ENCODE results near the gene ID4. TPM values are rescaled to one million over a fixed set of nuclear protein-coding genes. Genes with fewer than 3 reads are reported as not detected.
A peak's percentile ranks its signal among the peaks of the same experiment; 100 is the strongest.

The ID4 gene
- total and polyA plus RNA-seq, 2 of the 4 experiments (the other 2 are of a cell fraction) = 3.0 to 3.6 TPM

- no peaks in the 10 kb centered on the region for H4K20me1 ChIP-seq (ENCODE audit: insufficient read depth, low read length)
- TF ChIP-seq USF2 (IDR thresholded peaks at IDR 0.05; ENCODE audit: low read depth, low read length) = peak; percentile 31; the same call in 1 of the 2 replicates
- TF ChIP-seq MAFK (IDR thresholded peaks at IDR 0.05; ENCODE audit: low read depth, low read length) = no peak
- TF ChIP-seq RCOR1 (IDR thresholded peaks at IDR 0.05; ENCODE audit: insufficient replicate concordance, low read length) = peak; percentile 33
- TF ChIP-seq, protein P1, sequence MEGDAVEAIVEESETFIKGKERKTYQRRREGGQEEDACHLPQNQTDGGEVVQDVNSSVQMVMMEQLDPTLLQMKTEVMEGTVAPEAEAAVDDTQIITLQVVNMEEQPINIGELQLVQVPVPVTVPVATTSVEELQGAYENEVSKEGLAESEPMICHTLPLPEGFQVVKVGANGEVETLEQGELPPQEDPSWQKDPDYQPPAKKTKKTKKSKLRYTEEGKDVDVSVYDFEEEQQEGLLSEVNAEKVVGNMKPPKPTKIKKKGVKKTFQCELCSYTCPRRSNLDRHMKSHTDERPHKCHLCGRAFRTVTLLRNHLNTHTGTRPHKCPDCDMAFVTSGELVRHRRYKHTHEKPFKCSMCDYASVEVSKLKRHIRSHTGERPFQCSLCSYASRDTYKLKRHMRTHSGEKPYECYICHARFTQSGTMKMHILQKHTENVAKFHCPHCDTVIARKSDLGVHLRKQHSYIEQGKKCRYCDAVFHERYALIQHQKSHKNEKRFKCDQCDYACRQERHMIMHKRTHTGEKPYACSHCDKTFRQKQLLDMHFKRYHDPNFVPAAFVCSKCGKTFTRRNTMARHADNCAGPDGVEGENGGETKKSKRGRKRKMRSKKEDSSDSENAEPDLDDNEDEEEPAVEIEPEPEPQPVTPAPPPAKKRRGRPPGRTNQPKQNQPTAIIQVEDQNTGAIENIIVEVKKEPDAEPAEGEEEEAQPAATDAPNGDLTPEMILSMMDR (conservative IDR thresholded peaks at IDR 0.05; ENCODE audit: low read depth, low read length) = 0 out of 2 replicates have a peak, but pooled peaks have one; percentile 3
- no peak for TF ChIP-seq RFX5 (IDR thresholded peaks at IDR 0.05; ENCODE audit: low read depth, low read length)
- TF ChIP-seq, protein P2, sequence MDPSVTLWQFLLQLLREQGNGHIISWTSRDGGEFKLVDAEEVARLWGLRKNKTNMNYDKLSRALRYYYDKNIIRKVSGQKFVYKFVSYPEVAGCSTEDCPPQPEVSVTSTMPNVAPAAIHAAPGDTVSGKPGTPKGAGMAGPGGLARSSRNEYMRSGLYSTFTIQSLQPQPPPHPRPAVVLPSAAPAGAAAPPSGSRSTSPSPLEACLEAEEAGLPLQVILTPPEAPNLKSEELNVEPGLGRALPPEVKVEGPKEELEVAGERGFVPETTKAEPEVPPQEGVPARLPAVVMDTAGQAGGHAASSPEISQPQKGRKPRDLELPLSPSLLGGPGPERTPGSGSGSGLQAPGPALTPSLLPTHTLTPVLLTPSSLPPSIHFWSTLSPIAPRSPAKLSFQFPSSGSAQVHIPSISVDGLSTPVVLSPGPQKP (IDR thresholded peaks at IDR 0.05; ENCODE audit: borderline replicate concordance, low read depth, low read length) = no peak
- TF ChIP-seq NFE2L2 (IDR thresholded peaks at IDR 0.05; ENCODE audit: low read depth, low read length) = peak; percentile 47
- no peak for TF ChIP-seq CHD1 (IDR thresholded peaks at IDR 0.05; ENCODE audit: low read depth, low read length)
- peak; percentile 96 for TF ChIP-seq POLR2A (IDR thresholded peaks at IDR 0.05; ENCODE audit: low read depth, low read length)
- peak; percentile 19 for TF ChIP-seq RAD21 (IDR thresholded peaks at IDR 0.05; ENCODE audit: low read length)
- peak; percentile 92 for TF ChIP-seq FOS (IDR thresholded peaks at IDR 0.05; ENCODE audit: low read depth, low read length)
- peak; percentile 86 for TF ChIP-seq MAZ (IDR thresholded peaks at IDR 0.05; ENCODE audit: borderline replicate concordance, low read depth, low read length)
- TF ChIP-seq BHLHE40 (IDR thresholded peaks at IDR 0.05; ENCODE audit: low read depth, low read length) = peak; percentile 21
Observed at GRCh38 chr6:19804205-19805128, 32.7 kb upstream of the ID4 start.

More at GRCh38 chr6:19804205-19805128, 32.7 kb upstream of the ID4 start:
- H2BK20ac ChIP-seq (ENCODE audit: low read depth, low read length) = peak overlapping the region; percentile 88
- peak overlapping the region; percentile 89 for H3K4me2 ChIP-seq (ENCODE audit: low read depth, low read length)
- peak overlapping the region; percentile 93 for H3K27ac ChIP-seq (ENCODE audit: insufficient read depth, low read length)
- peak overlapping the region; percentile 59 for H3K9ac ChIP-seq (ENCODE audit: low read depth, low read length)
- peak overlapping the region; percentile 79 for H3K14ac ChIP-seq (replicated peaks; ENCODE audit: low read depth, low read length)
- peak overlapping the region; percentile 63 for H3K4me3 ChIP-seq (ENCODE audit: insufficient read depth, low read depth, low read length)
- dilution Hi-C loops (cut with HindIII; ENCODE audit: low sequenced_read_pairs, unreplicated experiment) (no loop called here), in situ Hi-C loops (cut with MboI; ENCODE audit: low sequenced_read_pairs) (no loop called here), intact Hi-C loops (cut with micrococcal nuclease) (loop anchor here (1.0 to 5.0 kb wide), 2 partner anchors 33 to 82 kb away; partner anchors contain the start of gene ID4)
- peak overlapping the region; percentile 97 for H4K91ac ChIP-seq (ENCODE audit: insufficient read depth, low read depth, low read length)
- peak overlapping the region; percentile 96 for H3K56ac ChIP-seq (ENCODE audit: extremely low read depth, insufficient read depth, low read length)
- no peaks in the 10 kb centered on the region for H3K9me1 ChIP-seq (ENCODE audit: insufficient read depth, low read length)
- peak overlapping the region; percentile 74 for H2AK9ac ChIP-seq (replicated peaks; ENCODE audit: low read depth, low read length, poor library complexity)
- H4K8ac ChIP-seq (ENCODE audit: low read depth in 2 of 2, low read length in 2 of 2) = peak overlapping the region; percentile 91
- H4K5ac ChIP-seq (ENCODE audit: low read depth, low read length) = no peak overlapping the region
- ATAC-seq (ENCODE audit: low read depth) = peak; percentile 98
- no peaks in the 10 kb centered on the region for H3K27me3 ChIP-seq (ENCODE audit: control insufficient read depth, insufficient read depth, low read length)
- no TSS peak for BruUV-seq (replicated peaks)
- H3K79me1 ChIP-seq (ENCODE audit: low read depth in 1 of 2, low read length in 2 of 2) = peaks cover 2 to 5% of the 10 kb centered on the region in 2 experiments; a peak in 2 of 4 replicates
- peak overlapping the region; percentile 61 for H3K23ac ChIP-seq (ENCODE audit: low read depth, low read length)
- peak overlapping the region; percentile 89 for H3K4ac ChIP-seq (ENCODE audit: low read depth, low read length)
- H3K18ac ChIP-seq (ENCODE audit: low read depth, low read length) = peak overlapping the region; percentile 87
- peak; percentile 96 for DNase-seq
- peak overlapping the region; percentile 93 for H2BK120ac ChIP-seq (ENCODE audit: low read depth, low read length)
- no peaks in the 10 kb centered on the region for H3K9me3 ChIP-seq (ENCODE audit: control insufficient read depth, insufficient read depth, low read length)
- no peaks in the 10 kb centered on the region for H3K36me3 ChIP-seq (ENCODE audit: control insufficient read depth, insufficient read depth, low read length)
- peak overlapping the region; percentile 98 for H2AFZ ChIP-seq (replicated peaks; ENCODE audit: low read length, poor library complexity)
- POLR2A ChIA-PET (ENCODE audit: unreplicated experiment) = interaction anchor here (0.5 to 0.7 kb wide), 5 partner anchors 14 to 88 kb away, joined by 3 to 7 read pairs (median 3); no protein-coding TSS in a partner anchor
- WGBS, 2 experiments (ENCODE audit: extremely low coverage in 2 of 2, insufficient read length in 1 of 2) = 0% methylated on average over 9 of the region's 77 CpGs; no CpG with 5 or more reads in 1 of the 2 experiments
- peaks cover 2% of the 10 kb centered on the region for H3K4me1 ChIP-seq (ENCODE audit: control insufficient read depth, insufficient read depth, low read length)
- H2BK15ac ChIP-seq (ENCODE audit: low read depth, low read length) = peak overlapping the region; percentile 93; the same call in 2 of the 3 replicates
- CTCF ChIA-PET = interaction anchor here (0.5 to 1.0 kb wide), 5 partner anchors 30 to 1496 kb away, joined by 3 to 6 read pairs (median 3); no protein-coding TSS in a partner anchor
- H2AK5ac ChIP-seq (ENCODE audit: low read depth, low read length) = peak overlapping the region; percentile 74
- peak overlapping the region; percentile 81 for H2BK5ac ChIP-seq (ENCODE audit: low read depth, low read length, poor library complexity, severe bottlenecking)
